Subcutaneous abdominal adipose tissue (tissue), 5 donors: ENCODE results near the gene ALAS1.

Experiments used
- H3K27ac ChIP-seq: one replicate; pipeline ENCODE4 v1.7.0; 2013; ENCODE audit warnings: low read depth, mild to moderate bottlenecking, inconsistent platforms, low read length, moderate library complexity
- H3K27me3 ChIP-seq, 5 donors: one replicate each; pipeline ENCODE4 v1.7.0; 2013; ENCODE audit warnings: low read length in 5 of 5, inconsistent platforms in 1 of 5; ENCODE audit not compliant: control insufficient read depth in 5 of 5, insufficient read depth in 4 of 5
- H3K36me3 ChIP-seq, 5 donors: one replicate each; pipeline ENCODE4 v1.7.0; 2013; ENCODE audit warnings: low read length in 5 of 5; ENCODE audit not compliant: control insufficient read depth in 5 of 5, insufficient read depth in 5 of 5
- H3K4me1 ChIP-seq, 5 donors: one replicate each; pipeline ENCODE4 v1.7.0; 2013; ENCODE audit warnings: low read length in 5 of 5, mild to moderate bottlenecking in 3 of 5, moderate library complexity in 1 of 5; ENCODE audit not compliant: control insufficient read depth in 5 of 5, insufficient read depth in 5 of 5
- H3K4me3 ChIP-seq, 5 donors: one replicate each; pipeline ENCODE4 v1.7.0; 2013; ENCODE audit warnings: low read length in 5 of 5, low read depth in 1 of 5
- H3K9ac ChIP-seq, 5 donors: one replicate each; pipeline ENCODE4 v1.7.0; 2013; ENCODE audit warnings: low read length in 5 of 5, mild to moderate bottlenecking in 4 of 5, moderate library complexity in 3 of 5
- H3K9me3 ChIP-seq, 5 donors: one replicate each; pipeline ENCODE4 v1.7.0; 2013; ENCODE audit warnings: low read length in 5 of 5; ENCODE audit not compliant: control insufficient read depth in 5 of 5
- donor health status: healthy.
- donor health status: healthy.
- donor health status: healthy.
- donor health status: healthy.
- donor health status: healthy.

Gene ALAS1

DNA sequence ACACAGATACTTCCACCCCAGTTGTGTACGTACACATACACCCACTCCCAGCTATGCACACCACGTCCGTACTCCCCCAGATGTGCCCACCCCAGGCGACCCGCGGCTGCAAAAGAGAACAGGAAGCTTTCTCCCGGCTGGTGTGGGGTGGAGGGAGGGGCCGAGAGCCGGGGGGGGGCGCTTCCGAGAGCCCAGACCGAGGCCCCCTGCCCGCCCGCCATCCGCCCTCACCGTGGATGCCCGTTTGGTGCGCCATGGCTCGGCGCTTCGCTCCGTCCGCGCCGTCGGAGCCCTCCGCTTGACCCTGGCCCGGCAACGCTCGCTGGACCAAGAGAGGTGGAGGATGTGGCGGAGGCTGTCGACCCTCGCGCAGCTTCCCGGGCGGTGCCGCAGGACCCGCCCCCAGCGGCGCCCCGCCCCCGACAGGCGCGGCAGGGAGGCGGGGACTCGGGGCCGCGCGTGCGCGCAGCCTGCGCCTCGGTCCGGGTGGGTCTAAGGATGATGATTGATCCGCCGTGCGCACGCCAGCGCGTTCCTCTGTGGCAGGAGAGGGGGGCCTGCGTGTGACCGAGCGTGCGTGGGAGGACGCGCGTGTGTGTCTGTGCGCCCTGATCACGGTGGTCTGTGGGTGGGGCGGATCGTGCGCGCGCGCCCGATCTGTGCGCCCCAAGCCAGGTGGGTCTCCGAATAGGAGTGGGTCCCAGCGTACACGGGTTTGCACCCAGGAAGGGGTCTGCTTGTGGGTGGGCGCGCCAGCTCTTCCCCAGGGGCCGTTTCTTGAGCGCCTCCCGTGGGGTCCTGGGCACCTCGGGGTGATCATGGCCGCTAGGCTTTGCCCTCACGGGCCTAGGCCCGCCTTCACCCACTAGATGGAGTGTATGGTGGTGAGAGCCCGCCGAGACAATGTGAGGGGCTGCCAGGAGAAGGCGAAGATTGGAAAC, 41.1 kb downstream of the ALAS1 start, which contains the start of gene TWF2:
TWF2 (minus strand) TSS at position 398 of the 941 bp plus-strand sequence; CDS start at position 256, 142 bp downstream.
- H3K27ac ChIP-seq: peak within 1 kb of the TSS; percentile 96
- H3K9me3 ChIP-seq: peaks cover 0 to 3% (median 0%) of the 10 kb centered on the region in 5 donors
- peak within 1 kb of the TSS; percentile 78 to 91 (median 88) for H3K4me3 ChIP-seq
- peaks cover 0 to 14% (median 7%) of the 10 kb centered on the region in 5 donors for H3K36me3 ChIP-seq
- H3K9ac ChIP-seq: peak within 1 kb of the TSS; percentile 52 to 87 (median 83)
- peaks cover 8 to 73% (median 64%) of the 10 kb centered on the region in 5 donors for H3K4me1 ChIP-seq
- no peaks in the 10 kb centered on the region for H3K27me3 ChIP-seq

DNA sequence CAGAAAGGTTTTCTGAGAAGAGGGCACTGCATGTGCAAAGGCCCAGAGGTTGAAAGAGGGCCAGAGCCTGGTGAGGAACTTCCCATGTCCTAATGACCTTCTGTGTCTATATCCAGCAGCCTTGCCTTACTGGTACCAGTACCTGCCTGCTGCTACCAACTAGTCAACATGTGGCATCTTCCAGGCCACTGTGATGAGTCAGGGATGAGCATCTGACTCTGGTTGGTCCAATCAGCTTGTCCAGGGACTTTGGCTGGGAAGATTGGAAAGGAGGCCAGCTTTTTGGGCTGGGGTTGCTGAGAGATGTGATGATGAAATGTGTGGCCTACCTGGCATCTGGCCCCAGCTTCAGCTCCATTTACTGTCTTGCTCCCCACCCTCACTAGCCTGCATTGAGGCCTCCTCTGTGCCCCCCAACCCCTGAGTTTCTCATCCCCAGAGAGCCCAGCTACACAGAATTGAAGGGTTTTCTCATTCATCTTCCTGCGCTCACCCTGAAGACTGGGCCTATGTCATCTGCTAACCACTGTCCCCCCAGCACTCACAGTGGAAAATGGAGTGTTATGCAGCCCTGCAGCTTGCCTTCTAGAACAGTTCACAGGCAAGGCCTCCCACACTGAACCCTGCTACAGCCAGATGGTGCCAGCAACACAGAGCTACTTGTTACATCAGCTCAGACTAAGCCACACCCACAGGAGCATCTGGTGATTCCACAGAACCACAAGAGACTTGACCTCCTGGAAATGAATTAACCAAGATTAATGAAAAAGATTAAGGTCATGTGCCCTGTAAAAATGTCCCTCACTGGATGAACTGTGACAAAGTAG, 42.3 kb downstream of the ALAS1 start:
- peak overlapping the region in 3 of 5 donors; percentile 46 to 88 (median 86) for H3K4me3 ChIP-seq
- peak overlapping the region; percentile 96 for H3K27ac ChIP-seq
- H3K9me3 ChIP-seq: peaks cover 0 to 3% (median 0%) of the 10 kb centered on the region in 5 donors
- H3K36me3 ChIP-seq: peaks cover 0 to 1% (median 0%) of the 10 kb centered on the region in 5 donors
- H3K27me3 ChIP-seq: no peaks in the 10 kb centered on the region
- no peak overlapping the region for H3K9ac ChIP-seq
- H3K4me1 ChIP-seq: peaks cover 8 to 73% (median 61%) of the 10 kb centered on the region in 5 donors

DNA sequence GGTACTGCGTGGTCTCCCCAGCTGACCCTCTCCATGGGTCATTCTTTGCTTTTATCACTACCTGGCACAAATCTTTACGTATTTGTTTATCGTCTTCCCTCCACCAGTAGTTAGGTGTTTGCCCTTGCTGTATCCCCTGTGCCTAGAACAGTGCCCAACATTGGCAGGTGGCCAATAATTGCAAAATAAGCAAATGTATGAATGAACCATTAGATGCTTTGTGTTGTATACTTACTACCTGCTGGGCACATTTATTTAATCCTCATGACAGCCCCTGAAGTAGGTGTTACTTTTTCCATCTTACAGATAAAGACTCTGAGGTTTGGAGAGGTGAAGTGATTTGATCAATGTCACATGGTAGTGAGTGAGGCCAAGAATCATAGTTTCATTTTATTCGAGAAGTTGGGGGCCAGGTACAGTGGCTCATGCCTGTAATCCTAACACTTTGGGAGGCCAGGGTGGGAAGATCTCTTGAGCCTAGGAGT, 43.0 kb downstream of the ALAS1 start:
- Histone ChIP-seq H3K4me1 (peaks cover 8 to 71% (median 60%) of the 10 kb centered on the region in 5 donors), H3K36me3 (no peaks in the 10 kb centered on the region), H3K4me3 (no peak overlapping the region), H3K9ac (no peak overlapping the region), H3K27ac (peak overlapping the region; percentile 96), H3K27me3 (no peaks in the 10 kb centered on the region), H3K9me3 (peaks cover 0 to 3% (median 0%) of the 10 kb centered on the region in 5 donors)

DNA sequence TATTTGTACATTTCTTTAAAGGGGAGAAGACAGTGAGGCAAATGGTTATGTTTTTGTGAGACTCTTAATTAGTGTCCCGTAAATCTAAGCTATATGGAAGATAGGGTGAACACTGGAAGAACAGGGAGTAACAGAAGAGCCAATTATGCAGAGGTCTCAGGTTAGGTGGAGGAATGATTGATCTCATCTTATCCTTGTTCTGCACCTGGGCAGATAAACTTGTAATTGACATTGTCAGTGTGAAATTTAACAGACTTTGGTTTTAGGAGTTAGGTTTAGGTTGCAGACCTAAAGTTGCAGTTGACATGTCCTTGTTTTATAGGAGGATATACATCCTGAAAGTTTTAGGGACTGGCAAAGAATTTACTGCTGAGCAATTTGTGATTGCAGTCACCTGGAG, 44.1 kb downstream of the ALAS1 start:
- Histone ChIP-seq H3K27me3 (no peaks in the 10 kb centered on the region), H3K4me1 (peaks cover 12 to 73% (median 61%) of the 10 kb centered on the region in 5 donors)

DNA sequence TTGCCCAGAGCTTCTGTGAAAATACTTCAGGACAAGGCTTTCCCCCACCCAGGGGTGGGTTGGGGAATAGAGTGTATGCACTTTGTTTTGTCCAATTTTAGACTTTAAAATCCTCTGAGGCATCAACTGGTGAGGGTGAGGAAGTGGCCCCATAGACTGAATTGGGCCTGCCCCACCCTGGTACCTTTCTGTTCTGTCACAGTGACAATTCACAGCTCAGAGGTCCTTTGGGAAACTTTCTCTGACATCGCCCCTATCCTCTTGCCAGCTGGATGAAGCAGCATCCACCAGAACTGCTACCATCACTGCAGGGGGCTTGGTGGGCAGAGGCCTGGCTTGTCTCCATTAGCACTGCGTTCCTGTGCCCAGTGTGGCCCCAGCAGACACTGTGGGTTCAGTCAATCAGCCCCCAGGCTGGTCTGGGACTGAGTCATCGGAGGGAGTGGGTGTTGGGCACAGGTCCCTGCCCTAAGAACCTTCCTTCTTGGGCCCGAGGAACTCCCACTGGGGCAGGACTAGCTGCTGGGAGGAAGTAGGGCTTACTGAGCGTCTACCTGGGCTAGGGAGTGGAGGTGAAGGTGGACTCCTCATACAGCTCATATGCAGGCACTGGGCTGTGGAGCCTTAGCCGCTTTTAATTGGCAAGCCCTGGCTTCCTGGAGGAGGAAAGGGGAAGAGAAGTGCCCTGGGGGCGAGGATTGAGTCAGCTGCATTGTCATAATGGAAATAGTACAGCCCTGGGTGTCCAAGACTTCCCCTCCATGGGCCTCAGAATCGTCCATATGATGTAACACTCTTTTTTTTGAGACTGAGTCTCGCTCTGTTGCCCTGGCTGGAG, 46.0 kb downstream of the ALAS1 start:
- peaks cover 0 to 14% (median 13%) of the 10 kb centered on the region in 5 donors for H3K36me3 ChIP-seq
- peaks cover 0 to 3% (median 0%) of the 10 kb centered on the region in 5 donors for H3K9me3 ChIP-seq
- no peak overlapping the region for H3K9ac ChIP-seq
- peak overlapping the region in 1 of 5 donors; percentile 17 for H3K4me3 ChIP-seq
- H3K27me3 ChIP-seq: no peaks in the 10 kb centered on the region
- H3K27ac ChIP-seq: peak overlapping the region; percentile 30
- H3K4me1 ChIP-seq: peaks cover 5 to 65% (median 47%) of the 10 kb centered on the region in 5 donors

More for the DNA sequence above, 44.1 kb downstream of the ALAS1 start:
- Histone ChIP-seq H3K27ac (no peak overlapping the region), H3K36me3 (no peaks in the 10 kb centered on the region), H3K9ac (no peak overlapping the region), H3K9me3 (peaks cover 0 to 3% (median 0%) of the 10 kb centered on the region in 5 donors), H3K4me3 (no peak overlapping the region)

DNA sequence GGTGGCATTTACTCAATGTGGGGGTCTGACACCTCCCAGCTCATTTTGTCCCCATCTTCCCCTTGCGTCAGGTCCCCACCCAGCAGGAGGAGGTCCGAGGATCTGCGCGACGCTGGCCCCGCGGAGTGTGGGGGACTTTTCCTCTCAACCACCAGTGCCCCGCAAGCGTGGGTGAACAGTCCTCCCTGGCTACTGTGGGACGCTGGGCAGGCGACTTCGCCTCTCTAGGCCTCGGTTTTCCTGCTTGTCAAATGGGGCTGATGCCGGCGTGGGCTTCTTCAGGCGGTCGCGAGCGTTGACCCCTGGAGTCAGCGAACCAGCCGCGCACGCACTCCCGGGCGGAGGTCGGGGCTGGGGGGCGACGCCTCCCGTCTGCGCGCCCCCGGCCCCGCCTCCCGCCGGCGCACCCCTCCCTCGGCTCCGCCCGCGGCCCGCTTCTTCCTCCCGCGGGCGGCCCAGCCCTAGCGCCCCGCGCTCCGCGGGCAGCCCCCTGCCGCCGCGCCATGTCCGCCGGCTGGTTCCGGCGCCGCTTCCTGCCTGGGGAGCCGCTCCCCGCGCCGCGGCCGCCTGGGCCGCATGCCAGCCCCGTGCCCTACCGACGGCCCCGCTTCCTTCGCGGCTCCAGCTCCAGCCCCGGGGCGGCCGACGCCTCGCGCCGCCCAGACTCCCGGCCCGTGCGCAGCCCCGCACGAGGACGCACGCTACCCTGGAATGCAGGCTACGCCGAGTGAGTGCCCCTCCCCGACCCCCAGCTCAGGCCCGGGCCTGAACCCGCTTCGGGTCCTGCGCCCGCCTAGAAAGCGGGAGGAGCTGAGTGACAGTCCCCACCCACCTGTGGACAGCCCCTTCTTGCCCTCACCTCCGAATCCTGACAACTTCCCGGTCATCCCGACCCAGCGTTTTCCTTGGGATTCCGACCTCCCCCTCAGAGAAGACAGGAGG, 47.6 kb downstream of the ALAS1 start, which contains the start of gene PPM1M:
PPM1M (plus strand) TSS at position 438 of the 942 bp plus-strand sequence; CDS start at position 504, 66 bp downstream.
- Histone ChIP-seq H3K9me3 (peaks cover 0 to 3% (median 0%) of the 10 kb centered on the region in 5 donors), H3K27me3 (no peaks in the 10 kb centered on the region), H3K36me3 (peaks cover 0 to 30% (median 26%) of the 10 kb centered on the region in 5 donors), H3K9ac (peak within 1 kb of the TSS; percentile 66 to 79 (median 78)), H3K27ac (peak within 1 kb of the TSS; percentile 65), H3K4me3 (peak within 1 kb of the TSS; percentile 69 to 78 (median 77)), H3K4me1 (peaks cover 5 to 50% (median 38%) of the 10 kb centered on the region in 5 donors)

DNA sequence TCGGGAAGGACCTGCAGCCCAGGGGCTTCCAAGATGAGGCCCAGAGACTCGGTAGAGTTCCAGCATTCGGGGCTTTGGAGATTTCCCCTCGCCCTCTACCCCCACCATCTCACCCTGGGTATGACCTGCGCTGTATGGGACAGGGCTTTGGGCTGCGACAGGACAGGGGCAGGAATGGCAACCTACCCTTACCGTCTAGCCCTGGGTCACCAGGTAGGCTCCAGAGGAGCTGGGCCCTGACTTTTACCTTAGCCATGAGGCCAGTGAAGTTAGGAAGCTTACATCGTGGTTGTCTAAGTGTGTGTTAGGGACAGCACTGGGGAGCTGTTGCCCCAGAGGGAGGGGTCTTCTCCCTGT, 48.3 kb downstream of the ALAS1 start:
- H3K9ac ChIP-seq: peak overlapping the region; percentile 50 to 79 (median 73)
- no peaks in the 10 kb centered on the region for H3K27me3 ChIP-seq
- H3K4me1 ChIP-seq: peaks cover 5 to 45% (median 35%) of the 10 kb centered on the region in 5 donors
- peak overlapping the region; percentile 69 to 78 (median 73) for H3K4me3 ChIP-seq
- peak overlapping the region; percentile 65 for H3K27ac ChIP-seq
- H3K36me3 ChIP-seq: peaks cover 0 to 36% (median 28%) of the 10 kb centered on the region in 5 donors
- H3K9me3 ChIP-seq: peaks cover 0 to 3% (median 0%) of the 10 kb centered on the region in 5 donors

DNA sequence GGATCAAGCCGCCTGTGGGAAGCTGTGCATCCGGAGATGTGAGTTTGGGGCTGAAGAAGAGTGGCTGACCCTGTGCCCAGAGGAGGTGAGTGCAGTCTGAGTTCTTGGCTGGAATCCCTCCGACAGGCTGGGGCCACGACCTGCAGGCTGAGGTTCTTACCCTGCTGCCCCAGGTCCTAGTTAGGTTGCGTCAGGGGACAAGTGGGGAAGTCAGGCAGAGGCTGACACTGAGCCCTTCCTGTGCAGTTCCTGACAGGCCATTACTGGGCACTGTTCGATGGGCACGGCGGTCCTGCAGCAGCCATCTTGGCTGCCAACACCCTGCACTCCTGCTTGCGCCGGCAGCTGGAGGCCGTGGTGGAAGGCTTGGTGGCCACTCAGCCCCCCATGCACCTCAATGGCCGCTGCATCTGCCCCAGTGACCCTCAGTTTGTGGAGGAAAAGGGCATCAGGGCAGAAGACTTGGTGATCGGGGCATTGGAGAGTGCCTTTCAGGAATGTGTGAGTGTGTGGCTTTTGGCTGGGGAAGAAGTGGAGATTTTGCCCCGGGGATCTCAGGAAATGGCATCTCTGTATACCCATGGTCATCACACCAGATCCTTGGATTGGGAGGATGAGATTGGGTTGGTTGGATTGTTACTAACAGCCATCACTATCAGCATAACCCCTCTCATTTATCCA, 48.9 kb downstream of the ALAS1 start:
- Histone ChIP-seq H3K27me3 (no peaks in the 10 kb centered on the region), H3K36me3 (peaks cover 0 to 42% (median 30%) of the 10 kb centered on the region in 5 donors), H3K27ac (peak overlapping the region; percentile 65), H3K4me1 (peaks cover 5 to 45% (median 35%) of the 10 kb centered on the region in 5 donors), H3K9ac (peak overlapping the region in 2 of 5 donors; percentile 73 to 78), H3K9me3 (peaks cover 0 to 3% (median 0%) of the 10 kb centered on the region in 5 donors), H3K4me3 (peak overlapping the region; percentile 69 to 78 (median 73))
